Hypothalamus (tissue), 51 donors: ENCODE data around the gene TUBA4B.
"Not testable (repeated sequence)": the region's sequence is repeated elsewhere in the genome, so short reads cannot be mapped to it uniquely, and the experiment has no call there.

Source experiments
- DNase-seq, 51 donors: peaks; one replicate each; lab custom pipeline; 2025; lab: John Stamatoyannopoulos, UW

Gene TUBA4B

GRCh38 chr2:219308142-219309101 is 55.4 kb downstream of the TUBA4B start:
- DNase-seq, result peak in 20 of 51 donors; percentile 8 to 73 (median 34)

- peak in 20 of 51 donors; percentile 17 to 69 (median 46) for DNase-seq
Observed at GRCh38 chr2:219309278-219309677, 56.2 kb downstream of the TUBA4B start, which contains the start of gene PTPRN. Gene PTPRN (minus strand): TSS chr2:219309401. CDS start chr2:219309332, 69 bp downstream.

GRCh38 chr2:219312683-219313263 is 59.7 kb downstream of the TUBA4B start:
- not testable (repeated sequence) for DNase-seq

GRCh38 chr2:219314804-219315468 is 61.9 kb downstream of the TUBA4B start:
- DNase-seq, result no peak
